GM18870 (cell line): ENCODE data around the gene CFAP61.
"Not testable (repeated sequence)": the region's sequence is repeated elsewhere in the genome, so short reads cannot be mapped to it uniquely, and the experiment has no call there.

Source experiments
- ATAC-seq: cut with Tn5 transposase; IDR thresholded peaks from one replicate; pipeline ENCODE4 v1.9.1; 2021; ENCODE audit warnings: moderate library complexity; ENCODE audit not compliant: unreplicated experiment

The CFAP61 gene

GRCh38 chr20:20229595-20229994, 177.3 kb downstream of the CFAP61 start:
- no peak for ATAC-seq

GRCh38 chr20:20230741-20231140, 178.4 kb downstream of the CFAP61 start:
- ATAC-seq: no peak

- ATAC-seq: no peak
Observed at GRCh38 chr20:20231528-20232298, 179.4 kb downstream of the CFAP61 start.

- no peak for ATAC-seq
Observed at GRCh38 chr20:20233041-20233514, 180.7 kb downstream of the CFAP61 start.

- no peak for ATAC-seq
Observed at GRCh38 chr20:20235681-20236080, 183.3 kb downstream of the CFAP61 start.

GRCh38 chr20:20237093-20237959, 185.0 kb downstream of the CFAP61 start:
- no peak for ATAC-seq

- ATAC-seq: no peak
Observed at GRCh38 chr20:20241976-20242375, 189.6 kb downstream of the CFAP61 start.

GRCh38 chr20:20244384-20244783, 192.1 kb downstream of the CFAP61 start:
- not testable (repeated sequence) for ATAC-seq

GRCh38 chr20:20246996-20247633, 194.8 kb downstream of the CFAP61 start:
- ATAC-seq: no peak

- peak; percentile 79 for ATAC-seq
Observed at GRCh38 chr20:20248620-20249200, 196.4 kb downstream of the CFAP61 start.

- ATAC-seq: no peak
Observed at GRCh38 chr20:20251317-20251716, 199.0 kb downstream of the CFAP61 start.

- ATAC-seq: no peak
Observed at GRCh38 chr20:20251836-20252235, 199.5 kb downstream of the CFAP61 start.

GRCh38 chr20:20253039-20253743, 200.9 kb downstream of the CFAP61 start:
- ATAC-seq: no peak

- no peak for ATAC-seq
Observed at GRCh38 chr20:20253744-20254330, 201.5 kb downstream of the CFAP61 start.

GRCh38 chr20:20255099-20255498, 202.8 kb downstream of the CFAP61 start:
- no peak for ATAC-seq

- no peak for ATAC-seq
Observed at GRCh38 chr20:20259533-20259932, 207.2 kb downstream of the CFAP61 start.

- no peak for ATAC-seq
Observed at GRCh38 chr20:20261159-20261558, 208.8 kb downstream of the CFAP61 start.

- no peak for ATAC-seq
Observed at GRCh38 chr20:20265210-20265609, 212.9 kb downstream of the CFAP61 start.

GRCh38 chr20:20266552-20266951, 214.2 kb downstream of the CFAP61 start:
- ATAC-seq: no peak
